HEK293 (cell line): ENCODE results near the gene PTRH2.

ENCODE experiments used
- CTCF ChIP-seq: fragments of 450-650 bp; formaldehyde crosslinking; IDR thresholded peaks from 2 replicates; pipeline ENCODE4 v1.5.1; 2016; ENCODE audit warnings: missing biosample characterization, missing genetic modification characterization
- ZBTB8A ChIP-seq: fragments of 450-650 bp; formaldehyde crosslinking; IDR thresholded peaks from 2 replicates; pipeline ENCODE4 v1.5.1; 2016; ENCODE audit warnings: missing biosample characterization, missing genetic modification characterization
- ZNF223 ChIP-seq: fragments of 450-650 bp; formaldehyde crosslinking; IDR thresholded peaks from 2 replicates; pipeline ENCODE4 v1.5.1; 2016; ENCODE audit warnings: missing biosample characterization, missing genetic modification characterization
- ZNF302 ChIP-seq: fragments of 450-650 bp; formaldehyde crosslinking; IDR thresholded peaks from 2 replicates; pipeline ENCODE4 v1.5.1; 2016; ENCODE audit warnings: missing biosample characterization, missing genetic modification characterization, low read depth
- ZNF433 ChIP-seq: fragments of 450-650 bp; formaldehyde crosslinking; IDR thresholded peaks from 2 replicates; pipeline ENCODE4 v1.5.1; 2016; ENCODE audit warnings: missing biosample characterization, missing genetic modification characterization, low read depth
- ZNF645 ChIP-seq: fragments of 450-650 bp; formaldehyde crosslinking; IDR thresholded peaks from 2 replicates; pipeline ENCODE4; 2016; ENCODE audit warnings: missing biosample characterization, missing genetic modification characterization
- ZNF654 ChIP-seq: fragments of 450-650 bp; formaldehyde crosslinking; IDR thresholded peaks from 2 replicates; pipeline ENCODE4 v1.5.1; 2016; ENCODE audit warnings: low read depth, missing biosample characterization, missing genetic modification characterization
- ZNF658 ChIP-seq: fragments of 450-650 bp; formaldehyde crosslinking; IDR thresholded peaks from 2 replicates; pipeline ENCODE4; 2016; ENCODE audit warnings: missing biosample characterization, missing genetic modification characterization
- ZNF670 ChIP-seq: fragments of 450-650 bp; formaldehyde crosslinking; IDR thresholded peaks from 2 replicates; pipeline ENCODE4 v1.5.1; 2016; ENCODE audit warnings: missing biosample characterization, missing genetic modification characterization, low read depth
- TF ChIP-seq, protein P1 (sequence below): fragments of 450-650 bp; formaldehyde crosslinking; conservative IDR thresholded peaks from 2 replicates; pipeline ENCODE4 v1.5.1; 2016; ENCODE audit warnings: low read depth, missing biosample characterization, missing genetic modification characterization
- TF ChIP-seq, protein P2 (sequence below): fragments of 450-650 bp; formaldehyde crosslinking; IDR thresholded peaks from 2 replicates; pipeline ENCODE4 v1.5.1; 2016; ENCODE audit warnings: missing biosample characterization, missing genetic modification characterization
- TF ChIP-seq, protein P3 (sequence below): fragments of 450-650 bp; formaldehyde crosslinking; IDR thresholded peaks from 2 replicates; pipeline ENCODE4 v1.5.1; 2016; ENCODE audit warnings: missing biosample characterization, missing genetic modification characterization
- TF ChIP-seq, protein P4 (sequence below): fragments of 450-650 bp; IDR thresholded peaks from 2 replicates; pipeline ENCODE4 v1.5.1; 2018; ENCODE audit warnings: missing biosample characterization, mild to moderate bottlenecking, missing genetic modification characterization
- TF ChIP-seq, protein P5 (sequence below): fragments of 450-650 bp; formaldehyde crosslinking; IDR thresholded peaks from 2 replicates; pipeline ENCODE4 v1.5.1; 2016; ENCODE audit warnings: missing biosample characterization, missing genetic modification characterization

DNA sequence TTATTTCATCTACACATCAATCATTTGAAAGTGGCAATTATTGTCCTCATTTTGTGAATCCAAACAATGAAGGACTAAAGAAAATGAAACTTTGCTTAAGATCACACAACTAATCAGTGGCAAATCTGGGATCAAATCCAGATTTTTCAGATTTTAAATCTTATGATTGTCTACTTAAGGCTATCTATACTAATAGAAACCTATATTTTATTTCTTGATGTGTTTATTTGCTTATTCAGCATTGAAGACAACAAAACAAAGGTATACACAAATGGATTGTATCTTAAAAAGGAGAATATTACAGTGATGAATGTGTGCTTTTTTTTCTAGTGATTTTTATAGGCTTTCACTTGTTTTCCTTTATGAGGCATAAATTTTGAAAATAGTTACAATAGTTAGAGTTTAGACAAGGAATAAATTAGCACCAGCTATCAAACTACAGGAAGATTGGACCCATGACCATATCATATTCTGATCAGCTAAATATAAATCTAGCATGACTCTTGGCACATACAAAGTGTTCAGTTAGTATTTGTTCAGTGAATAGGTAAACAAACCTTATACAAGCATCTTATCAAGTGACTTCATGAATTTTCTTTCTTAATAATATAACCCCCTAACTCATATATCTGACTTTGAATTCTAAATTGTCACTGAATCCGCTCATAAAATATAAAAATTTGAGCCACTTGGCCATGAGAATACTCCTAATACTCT, 20.7 kb upstream of the PTRH2 start:
- TF ChIP-seq ZNF223 (tag by site-specific recombination) (no peak), ZNF302 (tag by site-specific recombination) (no peak), ZNF645 (no peak), CTCF (tag by site-specific recombination) (no peak), ZNF654 (tag by site-specific recombination) (no peak), ZNF670 (tag by site-specific recombination) (no peak), ZNF658 (tag by site-specific recombination) (no peak), ZNF433 (tag by site-specific recombination) (no peak), ZBTB8A (tag by site-specific recombination) (no peak)
- TF ChIP-seq, protein P1, sequence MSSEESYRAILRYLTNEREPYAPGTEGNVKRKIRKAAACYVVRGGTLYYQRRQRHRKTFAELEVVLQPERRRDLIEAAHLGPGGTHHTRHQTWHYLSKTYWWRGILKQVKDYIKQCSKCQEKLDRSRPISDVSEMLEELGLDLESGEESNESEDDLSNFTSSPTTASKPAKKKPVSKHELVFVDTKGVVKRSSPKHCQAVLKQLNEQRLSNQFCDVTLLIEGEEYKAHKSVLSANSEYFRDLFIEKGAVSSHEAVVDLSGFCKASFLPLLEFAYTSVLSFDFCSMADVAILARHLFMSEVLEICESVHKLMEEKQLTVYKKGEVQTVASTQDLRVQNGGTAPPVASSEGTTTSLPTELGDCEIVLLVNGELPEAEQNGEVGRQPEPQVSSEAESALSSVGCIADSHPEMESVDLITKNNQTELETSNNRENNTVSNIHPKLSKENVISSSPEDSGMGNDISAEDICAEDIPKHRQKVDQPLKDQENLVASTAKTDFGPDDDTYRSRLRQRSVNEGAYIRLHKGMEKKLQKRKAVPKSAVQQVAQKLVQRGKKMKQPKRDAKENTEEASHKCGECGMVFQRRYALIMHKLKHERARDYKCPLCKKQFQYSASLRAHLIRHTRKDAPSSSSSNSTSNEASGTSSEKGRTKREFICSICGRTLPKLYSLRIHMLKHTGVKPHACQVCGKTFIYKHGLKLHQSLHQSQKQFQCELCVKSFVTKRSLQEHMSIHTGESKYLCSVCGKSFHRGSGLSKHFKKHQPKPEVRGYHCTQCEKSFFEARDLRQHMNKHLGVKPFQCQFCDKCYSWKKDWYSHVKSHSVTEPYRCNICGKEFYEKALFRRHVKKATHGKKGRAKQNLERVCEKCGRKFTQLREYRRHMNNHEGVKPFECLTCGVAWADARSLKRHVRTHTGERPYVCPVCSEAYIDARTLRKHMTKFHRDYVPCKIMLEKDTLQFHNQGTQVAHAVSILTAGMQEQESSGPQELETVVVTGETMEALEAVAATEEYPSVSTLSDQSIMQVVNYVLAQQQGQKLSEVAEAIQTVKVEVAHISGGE (tag by site-specific recombination), result no peak
- TF ChIP-seq, protein P2, sequence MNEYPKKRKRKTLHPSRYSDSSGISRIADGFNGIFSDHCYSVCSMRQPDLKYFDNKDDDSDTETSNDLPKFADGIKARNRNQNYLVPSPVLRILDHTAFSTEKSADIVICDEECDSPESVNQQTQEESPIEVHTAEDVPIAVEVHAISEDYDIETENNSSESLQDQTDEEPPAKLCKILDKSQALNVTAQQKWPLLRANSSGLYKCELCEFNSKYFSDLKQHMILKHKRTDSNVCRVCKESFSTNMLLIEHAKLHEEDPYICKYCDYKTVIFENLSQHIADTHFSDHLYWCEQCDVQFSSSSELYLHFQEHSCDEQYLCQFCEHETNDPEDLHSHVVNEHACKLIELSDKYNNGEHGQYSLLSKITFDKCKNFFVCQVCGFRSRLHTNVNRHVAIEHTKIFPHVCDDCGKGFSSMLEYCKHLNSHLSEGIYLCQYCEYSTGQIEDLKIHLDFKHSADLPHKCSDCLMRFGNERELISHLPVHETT, result no peak
- TF ChIP-seq, protein P3, sequence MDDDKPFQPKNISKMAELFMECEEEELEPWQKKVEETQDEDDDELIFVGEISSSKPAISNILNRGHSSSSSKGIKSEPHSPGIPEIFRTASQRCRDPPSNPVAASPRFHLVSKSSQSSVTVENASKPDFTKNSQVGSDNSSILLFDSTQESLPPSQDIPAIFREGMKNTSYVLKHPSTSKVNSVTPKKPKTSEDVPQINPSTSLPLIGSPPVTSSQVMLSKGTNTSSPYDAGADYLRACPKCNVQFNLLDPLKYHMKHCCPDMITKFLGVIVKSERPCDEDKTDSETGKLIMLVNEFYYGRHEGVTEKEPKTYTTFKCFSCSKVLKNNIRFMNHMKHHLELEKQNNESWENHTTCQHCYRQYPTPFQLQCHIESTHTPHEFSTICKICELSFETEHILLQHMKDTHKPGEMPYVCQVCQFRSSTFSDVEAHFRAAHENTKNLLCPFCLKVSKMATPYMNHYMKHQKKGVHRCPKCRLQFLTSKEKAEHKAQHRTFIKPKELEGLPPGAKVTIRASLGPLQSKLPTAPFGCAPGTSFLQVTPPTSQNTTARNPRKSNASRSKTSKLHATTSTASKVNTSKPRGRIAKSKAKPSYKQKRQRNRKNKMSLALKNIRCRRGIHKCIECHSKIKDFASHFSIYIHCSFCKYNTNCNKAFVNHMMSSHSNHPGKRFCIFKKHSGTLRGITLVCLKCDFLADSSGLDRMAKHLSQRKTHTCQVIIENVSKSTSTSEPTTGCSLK (tag by site-specific recombination), result no peak
- TF ChIP-seq, protein P4, sequence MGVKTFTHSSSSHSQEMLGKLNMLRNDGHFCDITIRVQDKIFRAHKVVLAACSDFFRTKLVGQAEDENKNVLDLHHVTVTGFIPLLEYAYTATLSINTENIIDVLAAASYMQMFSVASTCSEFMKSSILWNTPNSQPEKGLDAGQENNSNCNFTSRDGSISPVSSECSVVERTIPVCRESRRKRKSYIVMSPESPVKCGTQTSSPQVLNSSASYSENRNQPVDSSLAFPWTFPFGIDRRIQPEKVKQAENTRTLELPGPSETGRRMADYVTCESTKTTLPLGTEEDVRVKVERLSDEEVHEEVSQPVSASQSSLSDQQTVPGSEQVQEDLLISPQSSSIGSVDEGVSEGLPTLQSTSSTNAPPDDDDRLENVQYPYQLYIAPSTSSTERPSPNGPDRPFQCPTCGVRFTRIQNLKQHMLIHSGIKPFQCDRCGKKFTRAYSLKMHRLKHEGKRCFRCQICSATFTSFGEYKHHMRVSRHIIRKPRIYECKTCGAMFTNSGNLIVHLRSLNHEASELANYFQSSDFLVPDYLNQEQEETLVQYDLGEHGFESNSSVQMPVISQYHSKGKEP (tag by site-specific recombination), result no peak
- TF ChIP-seq, protein P5, sequence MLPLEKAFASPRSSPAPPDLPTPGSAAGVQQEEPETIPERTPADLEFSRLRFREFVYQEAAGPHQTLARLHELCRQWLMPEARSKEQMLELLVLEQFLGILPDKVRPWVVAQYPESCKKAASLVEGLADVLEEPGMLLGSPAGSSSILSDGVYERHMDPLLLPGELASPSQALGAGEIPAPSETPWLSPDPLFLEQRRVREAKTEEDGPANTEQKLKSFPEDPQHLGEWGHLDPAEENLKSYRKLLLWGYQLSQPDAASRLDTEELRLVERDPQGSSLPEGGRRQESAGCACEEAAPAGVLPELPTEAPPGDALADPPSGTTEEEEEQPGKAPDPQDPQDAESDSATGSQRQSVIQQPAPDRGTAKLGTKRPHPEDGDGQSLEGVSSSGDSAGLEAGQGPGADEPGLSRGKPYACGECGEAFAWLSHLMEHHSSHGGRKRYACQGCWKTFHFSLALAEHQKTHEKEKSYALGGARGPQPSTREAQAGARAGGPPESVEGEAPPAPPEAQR (tag by site-specific recombination), result no peak
